ENCODE data around the gene TAL2. TPM values are rescaled to one million over a fixed set of nuclear protein-coding genes. Genes with fewer than 3 reads are reported as not detected.

TAL2 gene
- total and polyA plus RNA-seq, 2 donors (not counting 3 experiments of a cell fraction or from before 2014, with no cell fraction given), result 0.30 TPM; not detected in 1

DNA sequence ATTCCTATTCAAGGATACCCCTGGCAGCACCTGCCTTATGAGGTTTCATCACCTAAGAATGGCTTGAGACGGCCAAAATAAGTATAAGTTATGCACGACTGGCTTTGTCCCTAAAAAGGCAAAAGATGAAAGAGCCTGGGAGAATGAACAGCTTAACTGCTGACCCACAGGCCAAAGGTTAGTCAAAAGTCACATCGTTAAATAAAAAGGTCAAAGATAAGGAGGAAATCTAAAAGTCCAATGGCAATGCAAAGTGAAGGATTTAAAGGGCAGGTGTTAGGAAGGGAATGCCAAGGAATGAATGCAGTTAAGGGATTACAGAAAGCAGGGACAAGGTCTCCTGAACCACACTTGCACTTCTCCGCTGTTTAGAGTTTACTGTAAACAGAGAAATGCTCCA lies 5.6 kb downstream of the TAL2 start:
- Histone ChIP-seq H4K20me1 (replicated peaks; ENCODE audit: control insufficient read depth, extremely low read depth, insufficient read depth, low read length) (no peaks in the 10 kb centered on the region), H3K9me1 (replicated peaks; ENCODE audit: control insufficient read depth, extremely low read depth, insufficient read depth, low read length) (no peaks in the 10 kb centered on the region), H3K27ac (ENCODE audit: insufficient read depth, low read depth, low read length) (no peak overlapping the region), H3K4me2 (ENCODE audit: insufficient read depth, low read length) (no peak overlapping the region), H3K4me3 (replicated peaks in 1 of 3; ENCODE audit: insufficient read depth in 1 of 3, low read depth in 1 of 3, low read length in 3 of 3) (no peak overlapping the region), H3K9me3 (replicated peaks; ENCODE audit: control insufficient read depth, insufficient read depth, low read length) (no peaks in the 10 kb centered on the region), H2AFZ (ENCODE audit: low read depth, low read length) (no peak overlapping the region), H3K36me3 (ENCODE audit: control insufficient read depth in 2 of 2, extremely low read depth in 1 of 2, insufficient read depth in 2 of 2, low read length in 2 of 2) (no peaks in the 10 kb centered on the region), H3K4me1 (ENCODE audit: control insufficient read depth, extremely low read depth, insufficient read depth, low read length) (no peaks in the 10 kb centered on the region), H3K27me3 (ENCODE audit: control insufficient read depth in 2 of 2, insufficient read depth in 2 of 2, low read length in 2 of 2) (peaks cover 4 to 6% of the 10 kb centered on the region in 2 experiments), H3K9ac (replicated peaks; ENCODE audit: extremely low read depth, insufficient read depth, low read length) (no peak overlapping the region), H3K79me2 (ENCODE audit: control insufficient read depth, insufficient read depth, low read length) (no peaks in the 10 kb centered on the region)
- dilution Hi-C loops (cut with MboI; ENCODE audit: extremely low pct_ligation_motif_present, low sequenced_read_pairs), result no loop called here
- BruUV-seq (replicated peaks), result no TSS peak
- ChIA-PET CTCF (interaction anchor here (1.2 to 2.1 kb wide), 2 partner anchors 10 to 51 kb away, joined by 3 to 5 read pairs; no protein-coding TSS in a partner anchor), POLR2A (no interaction called here)
- no peak for DNase-seq (ENCODE audit: low read depth, low spot score)
- intact Hi-C loops (cut with micrococcal nuclease), result no loop called here
- no peak for TF ChIP-seq EZH2 (IDR thresholded peaks at IDR 0.05; ENCODE audit: borderline replicate concordance, low read depth, low read length, severe bottlenecking)
- TF ChIP-seq, protein P1, sequence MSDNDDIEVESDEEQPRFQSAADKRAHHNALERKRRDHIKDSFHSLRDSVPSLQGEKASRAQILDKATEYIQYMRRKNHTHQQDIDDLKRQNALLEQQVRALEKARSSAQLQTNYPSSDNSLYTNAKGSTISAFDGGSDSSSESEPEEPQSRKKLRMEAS (IDR thresholded peaks at IDR 0.05; ENCODE audit: insufficient read depth, insufficient read length), result no peak
- FAIRE-seq, result no peak

GRCh38 chr9:105670315-105670714 lies 8.1 kb downstream of the TAL2 start:
- dilution Hi-C loops (cut with MboI; ENCODE audit: extremely low pct_ligation_motif_present, low sequenced_read_pairs) (no loop called here), intact Hi-C loops (cut with micrococcal nuclease) (no loop called here)
- FAIRE-seq (no peak), DNase-seq (ENCODE audit: low read depth, low spot score) (no peak)
- no peak for TF ChIP-seq POLR2AphosphoS5 (IDR thresholded peaks at IDR 0.05; ENCODE audit: insufficient read depth, low read depth, low read length)
- no peak for TF ChIP-seq GATA2 (IDR thresholded peaks at IDR 0.05; ENCODE audit: insufficient read depth, insufficient read length, low read depth, low read length)
- no peak for TF ChIP-seq FOS (IDR thresholded peaks at IDR 0.05; ENCODE audit: borderline replicate concordance, insufficient read depth, low read length)
- TF ChIP-seq, protein P1 (IDR thresholded peaks at IDR 0.05; ENCODE audit: insufficient read depth, insufficient read length), result no peak
- no peak for TF ChIP-seq EZH2 (IDR thresholded peaks at IDR 0.05; ENCODE audit: borderline replicate concordance, low read depth, low read length, severe bottlenecking)
- TF ChIP-seq MYC (IDR thresholded peaks at IDR 0.05; ENCODE audit: low read depth, low read length), result no peak
- no peak for TF ChIP-seq JUN (IDR thresholded peaks at IDR 0.05; ENCODE audit: borderline replicate concordance, insufficient read depth, insufficient read length, low read depth)
- TF ChIP-seq, protein P2, sequence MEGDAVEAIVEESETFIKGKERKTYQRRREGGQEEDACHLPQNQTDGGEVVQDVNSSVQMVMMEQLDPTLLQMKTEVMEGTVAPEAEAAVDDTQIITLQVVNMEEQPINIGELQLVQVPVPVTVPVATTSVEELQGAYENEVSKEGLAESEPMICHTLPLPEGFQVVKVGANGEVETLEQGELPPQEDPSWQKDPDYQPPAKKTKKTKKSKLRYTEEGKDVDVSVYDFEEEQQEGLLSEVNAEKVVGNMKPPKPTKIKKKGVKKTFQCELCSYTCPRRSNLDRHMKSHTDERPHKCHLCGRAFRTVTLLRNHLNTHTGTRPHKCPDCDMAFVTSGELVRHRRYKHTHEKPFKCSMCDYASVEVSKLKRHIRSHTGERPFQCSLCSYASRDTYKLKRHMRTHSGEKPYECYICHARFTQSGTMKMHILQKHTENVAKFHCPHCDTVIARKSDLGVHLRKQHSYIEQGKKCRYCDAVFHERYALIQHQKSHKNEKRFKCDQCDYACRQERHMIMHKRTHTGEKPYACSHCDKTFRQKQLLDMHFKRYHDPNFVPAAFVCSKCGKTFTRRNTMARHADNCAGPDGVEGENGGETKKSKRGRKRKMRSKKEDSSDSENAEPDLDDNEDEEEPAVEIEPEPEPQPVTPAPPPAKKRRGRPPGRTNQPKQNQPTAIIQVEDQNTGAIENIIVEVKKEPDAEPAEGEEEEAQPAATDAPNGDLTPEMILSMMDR (IDR thresholded peaks at IDR 0.05; ENCODE audit: extremely low read depth in 1 of 2, insufficient read depth in 1 of 2, low read depth in 1 of 2, low read length in 2 of 2), result no peak
- no peak for TF ChIP-seq POLR2A (IDR thresholded peaks at IDR 0.05; ENCODE audit: low read depth, low read length)
- Histone ChIP-seq H3K9me3 (replicated peaks; ENCODE audit: control insufficient read depth, insufficient read depth, low read length) (no peaks in the 10 kb centered on the region), H3K4me1 (ENCODE audit: control insufficient read depth, extremely low read depth, insufficient read depth, low read length) (no peaks in the 10 kb centered on the region), H3K79me2 (ENCODE audit: control insufficient read depth, insufficient read depth, low read length) (no peaks in the 10 kb centered on the region), H2AFZ (ENCODE audit: low read depth, low read length) (no peak overlapping the region), H4K20me1 (replicated peaks; ENCODE audit: control insufficient read depth, extremely low read depth, insufficient read depth, low read length) (no peaks in the 10 kb centered on the region), H3K27me3 (ENCODE audit: control insufficient read depth in 2 of 2, insufficient read depth in 2 of 2, low read length in 2 of 2) (peaks cover 4 to 6% of the 10 kb centered on the region in 2 experiments), H3K9ac (replicated peaks; ENCODE audit: extremely low read depth, insufficient read depth, low read length) (no peak overlapping the region), H3K4me3 (replicated peaks in 1 of 3; ENCODE audit: insufficient read depth in 1 of 3, low read depth in 1 of 3, low read length in 3 of 3) (no peak overlapping the region), H3K27ac (ENCODE audit: insufficient read depth, low read depth, low read length) (no peak overlapping the region), H3K4me2 (ENCODE audit: insufficient read depth, low read length) (no peak overlapping the region), H3K36me3 (ENCODE audit: control insufficient read depth in 2 of 2, extremely low read depth in 1 of 2, insufficient read depth in 2 of 2, low read length in 2 of 2) (no peaks in the 10 kb centered on the region), H3K9me1 (replicated peaks; ENCODE audit: control insufficient read depth, extremely low read depth, insufficient read depth, low read length) (no peaks in the 10 kb centered on the region)
- ChIA-PET CTCF (no interaction called here), POLR2A (no interaction called here)
- no TSS peak for BruUV-seq (replicated peaks)
